SKM-1 treated with dmso at 0.1 percent for 144 hours (cell line): Measurements from ENCODE around the gene B4GALT1.

Experiments used
- DNase-seq: peaks from one replicate; lab custom pipeline; 2025; ENCODE audit not compliant: unreplicated experiment; lab: John Stamatoyannopoulos, UW

The B4GALT1 gene

DNA sequence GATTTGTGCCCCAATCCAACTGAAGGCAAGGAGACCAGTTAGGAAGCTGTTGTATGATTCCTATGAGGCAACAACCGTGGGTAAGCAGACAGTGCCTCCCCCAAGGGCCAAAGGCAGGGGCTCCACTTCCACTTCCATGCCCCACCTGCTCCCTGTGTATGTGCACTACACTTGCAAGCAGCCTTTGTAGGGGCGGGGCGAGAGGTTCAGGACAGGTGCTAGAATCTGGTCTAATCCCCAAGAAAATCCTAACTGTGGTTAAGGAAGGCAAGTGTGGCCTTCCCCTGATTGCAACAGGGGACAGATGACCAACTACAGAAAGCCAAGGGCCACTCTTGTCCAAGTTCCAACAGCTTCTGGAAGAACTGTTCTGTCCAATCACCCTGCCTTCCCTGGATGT is 41.7 kb downstream of the B4GALT1 start:
- DNase-seq, result no peak

DNA sequence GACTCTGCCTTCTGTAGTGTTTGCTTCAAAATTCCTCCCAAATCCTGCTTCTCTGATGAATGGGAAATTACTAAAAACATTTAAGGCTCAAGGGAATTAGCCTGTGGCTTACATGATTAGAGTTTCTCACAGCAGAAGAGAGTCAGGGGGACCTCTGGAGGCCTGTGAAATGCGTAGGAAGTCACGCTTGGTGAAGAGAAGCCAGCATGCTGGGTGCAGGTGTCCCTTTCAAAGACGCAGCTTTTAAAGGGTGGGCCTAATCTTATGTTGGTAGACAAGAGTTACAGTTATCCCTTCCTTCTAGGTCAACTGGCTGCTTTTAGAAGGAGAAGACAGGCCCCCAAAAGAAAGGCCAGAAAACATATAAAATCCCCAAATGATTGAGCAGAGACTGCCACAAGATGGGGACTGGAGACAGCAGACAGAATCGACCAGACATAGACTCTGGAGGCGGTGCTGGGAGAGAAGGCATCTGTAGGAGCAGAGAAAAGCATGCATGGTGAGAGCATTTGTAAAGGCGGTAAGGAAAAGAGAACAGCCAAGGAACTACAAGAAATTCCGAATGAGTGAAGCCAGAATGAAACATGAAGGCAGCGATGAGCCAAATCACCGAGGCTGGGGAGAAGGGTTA is 42.3 kb downstream of the B4GALT1 start:
- DNase-seq, result no peak

DNA sequence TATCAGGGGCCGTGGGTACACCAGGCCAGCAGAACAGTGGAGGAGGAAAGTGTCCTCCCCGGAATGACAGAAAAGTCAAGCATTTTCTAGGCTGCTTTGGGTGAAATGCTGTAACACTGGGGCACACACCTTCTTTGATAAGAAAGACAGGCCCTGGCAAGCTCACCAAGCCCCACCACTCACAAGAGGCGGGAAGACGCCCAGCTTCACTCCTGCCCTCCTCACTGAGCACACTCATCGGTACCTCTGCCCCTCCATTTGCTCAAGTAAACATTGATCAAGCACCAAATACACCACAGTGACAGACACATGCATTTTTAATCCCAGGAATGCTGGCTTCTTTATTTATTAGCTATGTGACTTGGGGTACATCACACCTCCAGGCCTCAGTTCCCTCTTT is 43.1 kb downstream of the B4GALT1 start:
- DNase-seq, result no peak

DNA sequence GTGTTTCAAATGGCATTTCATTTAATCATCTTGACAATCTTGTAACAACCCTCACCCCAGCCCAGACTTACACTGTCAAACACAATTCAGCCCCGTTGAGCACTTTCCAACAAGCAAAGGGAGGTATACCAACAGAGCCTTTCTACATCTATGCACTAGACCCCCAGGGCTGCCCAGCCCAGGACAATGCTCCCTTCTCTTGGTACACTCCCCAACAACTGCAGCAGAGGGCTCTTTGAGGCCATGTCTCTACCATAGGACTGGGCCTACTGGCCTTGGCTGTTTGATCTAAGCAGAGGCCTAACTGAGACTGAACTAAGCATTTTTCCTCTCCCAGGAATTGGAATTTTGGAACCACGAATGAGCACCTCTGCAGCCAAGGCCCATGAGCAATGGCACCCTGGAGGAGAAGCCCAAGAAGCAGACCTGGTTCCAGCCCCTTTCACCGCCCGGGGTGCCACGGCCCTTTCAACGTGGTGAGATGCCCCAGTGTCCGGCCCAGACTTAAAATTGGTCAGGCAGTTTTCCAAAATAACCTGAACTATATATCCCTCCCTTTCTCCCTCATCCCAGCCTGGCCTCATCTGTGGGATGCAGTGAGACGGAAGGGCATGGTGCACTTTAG is 43.6 kb downstream of the B4GALT1 start:
- DNase-seq, result no peak

DNA sequence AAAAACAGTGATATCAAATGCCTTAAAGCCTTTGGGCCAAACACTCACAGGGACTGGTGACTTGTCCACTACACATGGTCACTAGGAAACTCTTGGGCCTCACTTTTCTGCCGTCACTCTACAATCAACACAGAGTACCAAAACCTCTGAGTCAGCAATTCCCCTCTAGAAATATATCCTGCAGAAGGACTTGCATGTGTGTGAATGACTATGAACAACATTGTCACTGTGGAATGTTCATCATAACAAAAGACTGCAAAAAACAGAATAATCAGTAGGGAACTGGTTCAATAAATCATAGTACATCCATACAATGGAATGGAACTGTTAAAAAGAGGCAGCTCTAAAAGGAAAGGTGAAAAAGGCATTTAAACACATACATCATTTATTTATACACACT is 46.5 kb downstream of the B4GALT1 start:
- DNase-seq, result no peak

DNA sequence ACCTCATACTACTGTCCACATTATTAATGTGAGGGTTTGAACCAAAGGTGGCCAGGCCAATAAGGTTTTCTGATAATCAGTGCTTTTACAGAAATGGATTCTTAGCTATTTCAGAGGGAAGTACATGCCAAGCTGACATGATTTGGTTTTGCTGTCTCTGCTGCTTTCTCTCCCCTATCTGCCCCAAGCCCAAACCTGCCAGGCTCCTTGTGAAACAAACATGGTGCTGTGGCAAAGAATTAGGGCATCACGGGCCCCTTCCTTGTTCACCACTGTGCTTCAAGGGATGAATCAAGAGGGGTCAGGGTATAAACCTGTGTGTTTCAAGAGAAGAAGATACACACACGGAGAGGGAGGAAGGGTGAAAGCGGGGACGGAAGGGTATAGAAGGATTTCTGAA is 49.3 kb downstream of the B4GALT1 start:
- no peak for DNase-seq

DNA sequence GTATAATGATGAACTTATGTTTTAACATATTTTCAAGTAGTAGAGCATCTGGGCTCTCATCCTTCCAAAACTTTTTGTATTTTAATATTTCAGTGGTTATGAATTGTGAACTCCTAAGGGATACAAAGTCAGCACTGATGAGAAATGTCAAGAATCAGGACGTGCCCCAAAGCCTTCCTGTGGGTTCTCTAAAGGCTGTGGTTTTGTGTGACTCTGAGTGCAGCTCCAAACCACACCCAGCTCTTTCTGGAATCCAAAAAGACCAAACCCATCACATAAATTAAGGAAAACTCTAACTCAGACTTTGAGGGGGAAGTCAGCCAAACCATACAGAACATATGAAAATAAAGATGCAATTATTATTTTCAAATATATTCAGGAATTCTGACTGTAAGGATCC is 49.8 kb downstream of the B4GALT1 start:
- DNase-seq, result no peak

DNA sequence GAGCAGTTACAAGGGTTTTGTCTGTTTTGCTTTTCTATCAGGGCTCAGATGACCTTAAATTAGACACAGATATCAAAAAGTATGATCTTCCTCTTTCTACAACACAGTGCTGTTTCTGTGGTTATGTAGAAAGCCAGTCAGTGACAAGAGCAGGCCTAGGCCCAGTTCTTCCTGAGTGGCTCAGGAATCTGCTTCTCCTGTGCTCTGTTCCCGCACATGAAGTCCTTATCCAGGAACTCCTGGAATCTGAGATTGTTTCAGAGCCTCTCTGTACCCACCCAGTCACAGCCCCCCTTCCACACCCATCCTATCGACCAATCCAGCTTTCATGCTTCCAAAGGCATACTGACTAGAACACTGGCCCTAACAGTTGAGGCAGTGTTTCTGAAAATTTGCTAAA is 50.3 kb downstream of the B4GALT1 start:
- peak; percentile 25 for DNase-seq

DNA sequence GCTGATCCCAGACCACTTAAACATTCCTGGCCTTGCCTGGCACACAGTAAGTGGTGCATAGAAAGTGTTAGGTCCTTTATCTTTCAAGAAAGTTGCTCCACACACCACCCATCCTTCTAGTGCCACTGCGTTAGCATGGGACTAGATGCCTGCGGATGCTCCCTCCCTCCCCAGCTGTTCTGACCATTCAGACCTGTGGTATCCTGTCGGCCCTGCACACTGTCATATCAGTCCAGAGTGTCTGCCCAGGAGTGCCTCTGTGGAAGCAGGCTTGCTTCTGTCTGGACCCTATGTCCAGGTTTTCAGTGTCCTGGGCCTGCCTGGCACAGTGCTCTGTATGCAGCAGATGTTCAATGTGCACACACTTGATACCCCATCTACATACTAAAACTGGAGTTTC is 52.4 kb downstream of the B4GALT1 start:
- no peak for DNase-seq

DNA sequence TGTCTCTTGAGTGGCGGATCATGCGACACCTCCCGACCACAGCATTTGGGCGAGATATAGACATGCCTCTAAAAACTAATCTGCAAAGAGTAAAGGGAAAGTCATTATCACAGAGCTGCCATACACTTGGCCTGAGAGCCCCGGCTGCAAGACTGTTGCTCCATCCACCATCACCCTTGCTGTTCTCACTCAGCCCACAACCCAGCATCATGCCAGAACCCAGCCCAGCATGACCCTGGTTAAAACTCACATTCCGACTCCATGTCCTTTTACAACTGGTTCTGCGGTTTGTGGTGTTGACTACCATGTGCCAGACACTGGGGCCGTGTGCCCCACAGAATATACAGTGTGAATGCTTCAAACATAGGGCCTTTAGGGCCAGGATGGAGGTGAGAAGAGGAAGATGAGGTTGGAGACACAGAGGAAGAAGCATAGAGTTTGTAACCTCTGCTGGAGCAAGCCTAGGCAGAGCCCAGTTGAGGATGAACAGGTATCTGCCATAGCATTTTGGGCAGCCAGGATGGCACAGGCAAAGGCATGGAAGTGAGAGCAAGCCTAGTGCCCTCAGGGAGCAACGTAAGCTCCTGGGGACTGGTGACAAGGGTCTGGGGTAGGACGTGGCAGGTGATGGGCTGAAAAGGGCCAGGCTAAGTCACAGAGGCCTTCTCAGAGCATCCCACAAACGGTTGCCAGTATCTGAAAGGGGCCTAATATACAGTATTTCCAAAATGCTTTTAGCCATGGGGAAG is 53.2 kb downstream of the B4GALT1 start:
- no peak for DNase-seq

DNA sequence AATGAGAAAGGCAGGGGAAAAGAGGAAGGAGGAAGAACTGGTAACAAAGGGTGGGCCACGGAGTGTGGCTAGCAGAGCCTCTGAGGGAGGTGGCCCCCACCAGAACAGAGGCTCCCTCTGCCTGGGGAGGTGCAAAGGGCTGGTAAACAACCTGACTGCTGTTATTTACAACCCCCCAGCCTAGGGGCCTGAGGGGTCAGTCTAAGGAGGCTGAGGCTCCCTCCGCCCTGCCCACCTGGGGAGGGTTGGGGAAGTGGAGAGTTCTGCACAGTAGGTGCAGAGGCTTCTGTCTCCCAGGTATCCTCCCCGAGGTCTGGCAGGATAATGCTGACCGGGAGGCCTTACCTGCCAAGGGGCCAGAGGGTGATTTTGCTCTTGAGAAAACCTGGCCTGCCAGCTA is 55.0 kb downstream of the B4GALT1 start:
- no peak for DNase-seq

DNA sequence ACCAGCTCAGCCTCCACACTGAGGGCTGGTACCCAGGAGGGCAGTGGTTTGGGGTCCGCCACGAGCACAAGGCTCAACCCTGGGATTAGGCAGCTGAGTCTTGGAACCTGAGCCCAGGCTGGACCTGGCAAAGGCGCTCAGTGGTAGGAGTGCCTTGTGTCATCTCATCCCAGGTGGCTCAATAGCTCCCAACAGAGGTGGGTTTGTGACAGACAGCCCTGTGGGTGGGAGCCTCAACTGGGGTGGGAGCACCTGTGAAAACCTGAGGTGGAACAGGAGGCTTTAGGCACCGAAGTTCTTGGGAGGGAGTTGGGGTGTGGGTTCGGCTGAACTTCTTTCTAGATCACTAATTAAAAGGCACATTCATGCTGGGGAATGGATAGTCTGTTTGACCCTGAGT is 55.5 kb downstream of the B4GALT1 start:
- DNase-seq, result no peak

DNA sequence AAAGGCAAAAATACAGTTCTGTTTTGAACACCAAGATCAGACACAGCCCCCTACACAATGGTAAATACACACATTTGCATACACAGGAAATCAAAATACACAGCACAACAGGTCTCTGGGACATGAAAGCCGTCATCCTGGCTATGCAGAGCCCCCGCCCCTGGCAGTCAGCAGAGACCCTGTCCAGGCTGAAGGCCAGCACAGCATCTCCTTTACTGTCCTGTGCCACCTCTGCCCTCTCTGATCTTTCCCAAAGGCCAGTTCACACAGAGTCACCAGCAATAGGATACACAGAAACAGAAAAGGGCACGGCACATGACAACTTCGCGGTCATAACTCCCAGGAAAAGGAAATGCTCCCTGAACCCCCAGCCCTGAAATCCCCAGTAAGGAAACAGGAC is 56.5 kb downstream of the B4GALT1 start:
- DNase-seq, result no peak

DNA sequence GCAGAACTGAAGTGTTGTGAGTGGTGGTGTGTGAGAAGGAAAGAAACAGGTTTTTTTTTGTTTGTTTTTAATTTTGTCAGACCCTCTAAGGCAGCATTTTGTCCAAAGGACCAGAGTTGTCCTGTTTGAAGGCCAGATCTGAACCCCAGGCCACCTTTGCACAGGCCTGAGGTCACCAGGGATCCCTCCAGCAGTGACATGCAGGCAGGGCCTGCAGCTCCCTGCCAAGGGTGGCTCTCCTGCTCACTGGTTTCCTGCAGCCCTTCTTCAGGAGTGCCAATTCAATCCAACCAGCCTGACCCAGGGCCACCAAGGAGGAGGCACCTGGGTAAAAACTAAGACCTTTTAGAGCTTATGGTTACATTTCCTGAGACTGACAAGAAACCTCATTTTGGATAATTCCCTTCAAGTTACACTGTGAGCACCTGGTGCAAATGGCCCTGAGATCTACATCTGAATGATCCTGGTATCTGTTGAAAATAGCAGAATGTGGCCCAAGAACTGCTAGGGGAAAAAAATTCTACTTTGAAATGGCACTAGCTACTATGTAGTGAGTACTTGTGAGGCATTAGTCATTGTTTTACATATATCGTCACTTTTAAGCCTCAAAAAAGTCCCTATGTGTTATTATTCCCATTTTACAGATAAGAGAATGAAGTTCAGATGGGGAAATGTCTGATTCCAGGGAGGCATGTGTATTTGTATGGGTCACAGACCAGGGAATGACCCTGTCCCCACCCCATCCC is 57.1 kb downstream of the B4GALT1 start:
- DNase-seq, result no peak

DNA sequence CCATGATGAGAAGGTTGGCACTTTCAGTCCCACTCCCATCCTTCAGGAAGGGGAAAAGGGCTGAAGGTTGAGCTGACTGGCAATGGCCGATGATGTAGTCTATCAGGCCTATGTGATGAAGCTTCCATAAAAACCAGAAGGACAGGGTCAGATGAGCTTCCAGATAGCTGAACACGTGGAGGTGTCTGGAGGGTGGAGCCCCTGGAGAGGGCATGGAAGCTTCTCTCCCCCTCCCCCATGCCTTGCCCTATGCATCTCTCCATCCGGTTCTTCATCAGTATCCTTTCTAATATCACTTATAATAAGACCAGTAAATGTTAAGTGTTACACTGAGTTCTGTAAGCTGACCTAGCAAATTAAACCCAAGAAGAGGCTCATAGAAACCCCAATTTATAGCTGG is 58.0 kb downstream of the B4GALT1 start:
- no peak for DNase-seq

DNA sequence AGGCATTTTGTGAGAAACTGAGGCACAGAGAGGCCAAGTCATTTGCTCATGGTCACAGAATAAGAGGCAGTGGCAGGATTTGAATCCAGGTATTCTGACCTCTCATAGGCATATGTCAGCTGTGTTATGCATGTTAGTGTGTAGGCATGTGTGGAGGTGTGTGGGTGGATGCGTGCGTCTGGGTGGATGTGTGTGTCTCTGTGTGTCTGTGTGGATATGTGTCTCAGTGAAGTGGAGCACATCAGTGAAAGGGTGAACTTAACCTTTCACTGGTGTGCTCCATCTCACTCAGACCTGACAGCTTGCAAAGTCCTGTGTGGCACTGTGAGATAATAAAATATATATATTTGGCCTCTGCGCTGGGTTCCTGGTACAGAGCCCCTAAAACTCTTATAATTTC is 58.7 kb downstream of the B4GALT1 start:
- no peak for DNase-seq

DNA sequence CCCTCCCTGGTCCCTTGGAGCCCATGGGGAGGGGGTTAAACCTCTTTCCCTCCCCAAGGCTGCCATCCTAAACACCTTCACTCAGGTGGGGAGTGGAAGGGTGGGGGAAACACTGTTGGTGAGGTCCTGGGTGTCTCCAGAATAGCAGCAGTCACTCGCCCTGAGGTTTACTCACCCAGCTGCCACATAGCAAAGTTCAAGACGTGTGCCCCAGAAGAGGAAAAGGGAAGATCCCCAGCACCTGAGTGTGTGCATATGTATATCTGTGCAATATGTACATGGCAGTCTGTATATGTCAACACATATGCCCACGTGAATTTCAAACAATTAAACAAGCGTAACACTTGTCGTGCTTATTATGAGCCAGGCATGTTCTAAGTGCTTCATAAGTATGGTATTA is 59.4 kb downstream of the B4GALT1 start:
- no peak for DNase-seq

DNA sequence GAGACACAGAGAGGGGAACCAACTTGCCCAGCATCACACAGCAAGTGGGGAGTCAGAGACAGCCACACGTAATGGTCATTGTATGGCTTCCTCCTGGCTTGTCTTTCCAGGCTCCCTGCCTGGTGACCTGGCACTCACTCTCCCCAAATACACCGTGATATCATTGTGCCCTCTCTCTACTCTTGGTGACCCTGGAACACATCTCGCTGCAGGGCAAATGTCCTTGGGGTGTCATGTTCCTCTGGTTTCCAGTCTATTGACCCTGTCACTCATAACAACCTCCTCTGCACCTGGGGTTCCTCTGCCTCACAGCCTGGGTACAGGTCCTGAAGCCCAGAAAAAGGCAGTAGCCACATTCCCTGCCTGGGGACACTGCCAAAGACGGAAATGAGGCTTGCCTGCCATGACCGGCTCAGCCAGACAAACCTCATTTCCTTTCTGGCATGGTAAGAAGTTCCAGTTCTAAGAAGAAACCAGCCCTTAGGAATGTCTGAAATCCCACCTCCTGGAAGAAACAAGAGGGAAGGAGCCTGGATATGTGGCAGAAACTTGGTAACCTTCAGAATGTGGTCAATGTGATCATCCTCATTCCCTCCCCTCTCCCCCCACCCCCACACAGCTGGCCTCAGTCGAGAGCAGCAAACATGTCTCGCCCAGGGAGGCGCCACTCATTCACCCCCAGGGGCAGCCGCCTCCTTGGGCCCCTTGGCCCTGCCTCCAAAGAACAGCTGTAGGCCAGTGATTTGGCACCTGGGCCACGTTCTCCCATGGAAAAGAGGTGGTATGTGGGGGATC is 60.1 kb downstream of the B4GALT1 start:
- no peak for DNase-seq

DNA sequence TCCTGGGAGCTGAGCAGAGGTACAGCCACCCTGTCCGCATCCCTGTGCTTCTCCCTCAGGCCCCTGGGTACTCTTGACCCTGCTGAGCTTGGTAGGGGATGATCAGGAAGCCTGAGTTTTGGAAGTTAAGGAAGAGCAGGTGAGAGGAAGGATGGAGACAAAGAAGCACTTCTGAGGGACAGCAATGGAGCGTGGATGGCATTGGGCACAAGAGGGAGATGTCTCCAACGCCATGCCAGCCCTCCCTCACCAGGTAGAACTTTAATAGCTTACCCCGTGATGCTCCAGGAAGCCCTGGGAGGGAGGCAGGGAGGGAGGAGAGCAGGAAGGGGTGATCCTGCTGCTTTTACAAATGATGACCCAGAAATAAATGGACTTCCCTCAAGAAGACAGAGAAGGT is 60.8 kb downstream of the B4GALT1 start:
- DNase-seq, result no peak

DNA sequence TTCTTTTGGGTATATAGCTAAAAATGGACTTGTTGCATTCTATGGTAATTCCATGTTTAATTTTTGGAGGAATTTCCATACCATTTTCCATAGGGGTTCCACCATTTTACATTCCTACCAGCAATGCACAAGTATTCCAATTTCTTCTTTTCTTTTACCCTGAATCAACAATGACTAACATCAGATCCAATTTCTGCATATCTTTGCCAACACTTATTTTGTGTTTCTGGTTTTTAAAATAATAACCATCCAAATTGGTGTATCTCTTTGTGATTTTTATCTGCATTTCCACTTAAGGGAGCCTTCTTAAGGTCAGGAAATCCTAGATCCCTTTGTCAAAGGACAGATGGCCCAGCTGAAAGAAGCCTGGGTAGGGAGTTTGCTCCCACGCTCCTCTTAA is 61.2 kb downstream of the B4GALT1 start:
- DNase-seq, result no peak

DNA sequence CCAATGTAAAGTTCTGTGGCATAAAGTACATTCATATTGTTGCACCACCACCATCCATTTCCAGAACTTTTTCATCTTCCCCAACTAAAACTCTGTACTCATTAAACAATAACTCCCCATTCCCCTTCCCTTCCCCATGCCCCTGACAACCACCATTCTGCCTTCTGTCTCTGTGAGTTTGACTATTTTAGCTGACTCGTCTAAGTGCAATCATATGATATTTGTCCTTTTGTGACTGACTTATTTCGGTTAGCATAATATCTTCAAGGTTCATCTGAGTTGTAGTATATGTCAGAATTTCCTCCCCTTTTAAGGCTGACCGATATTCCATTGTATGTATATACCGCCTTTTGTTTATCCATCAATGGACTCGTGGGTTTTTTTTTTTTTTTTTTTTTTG is 61.6 kb downstream of the B4GALT1 start:
- no peak for DNase-seq
